Amygdala (tissue), 56 donors: ENCODE results near the gene WBP2NL.
A peak's percentile ranks its signal among the peaks of the same experiment; 100 is the strongest.
"Not testable (repeated sequence)": the region's sequence is repeated elsewhere in the genome, so short reads cannot be mapped to it uniquely, and the experiment has no call there.

Experiments used
- DNase-seq, 56 donors: peaks; one replicate each; lab custom pipeline; 2025; lab: John Stamatoyannopoulos, UW

WBP2NL gene

DNA sequence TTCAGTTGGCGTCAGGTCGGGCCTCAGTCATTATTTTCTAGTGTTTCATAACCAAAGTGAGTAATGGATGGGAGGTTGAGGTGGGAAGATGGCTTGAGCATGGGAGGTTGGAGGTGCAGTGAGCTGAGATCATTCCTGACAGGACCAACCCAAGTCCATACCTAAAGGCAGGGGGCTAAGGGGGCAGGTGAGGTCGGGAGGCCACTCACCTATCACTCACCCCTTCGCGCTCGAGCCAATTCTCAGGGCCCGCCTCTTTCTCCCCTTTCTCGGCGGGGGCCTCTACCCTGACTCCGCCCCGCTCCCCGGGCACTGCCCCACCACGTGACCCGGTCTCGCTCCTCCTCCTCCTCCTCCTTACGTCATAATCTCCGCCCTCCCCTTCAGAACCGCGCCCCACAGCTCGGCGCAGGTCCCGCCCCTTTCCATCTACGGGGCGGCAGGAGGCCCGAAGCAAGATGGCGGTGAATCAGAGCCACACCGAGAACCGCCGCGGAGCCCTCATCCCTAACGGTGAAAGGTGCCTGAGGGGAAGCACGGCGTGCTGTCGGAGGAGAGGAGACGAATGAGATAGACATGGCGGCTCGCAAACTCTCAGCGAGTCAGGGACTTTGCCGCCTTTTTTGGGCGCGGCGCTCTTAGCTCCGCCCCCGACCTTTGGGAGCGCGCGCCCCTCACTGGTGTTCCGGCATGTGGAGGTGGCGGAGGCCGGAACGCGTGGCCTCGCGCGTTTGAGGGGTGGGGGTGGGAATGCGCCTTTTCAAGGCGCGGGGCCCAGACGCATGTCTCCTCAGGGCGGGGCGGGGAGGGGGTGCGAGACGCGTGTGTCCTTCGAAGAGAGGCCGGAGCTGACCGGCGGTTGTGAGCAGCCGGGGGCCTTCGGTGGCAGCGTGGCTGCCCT is at the start of gene WBP2NL:
Gene WBP2NL, plus strand, starts transcription at position 428 of the 901 bp plus-strand sequence. Its CDS starts 31 bp downstream, at position 459.
- peak in 51 of 56 donors; percentile 36 to 89 (median 75) for DNase-seq

- DNase-seq = not testable (repeated sequence)
These were observed 49.7 kb upstream of the WBP2NL start for GRCh38 chr22:41948928-41949296.

DNA sequence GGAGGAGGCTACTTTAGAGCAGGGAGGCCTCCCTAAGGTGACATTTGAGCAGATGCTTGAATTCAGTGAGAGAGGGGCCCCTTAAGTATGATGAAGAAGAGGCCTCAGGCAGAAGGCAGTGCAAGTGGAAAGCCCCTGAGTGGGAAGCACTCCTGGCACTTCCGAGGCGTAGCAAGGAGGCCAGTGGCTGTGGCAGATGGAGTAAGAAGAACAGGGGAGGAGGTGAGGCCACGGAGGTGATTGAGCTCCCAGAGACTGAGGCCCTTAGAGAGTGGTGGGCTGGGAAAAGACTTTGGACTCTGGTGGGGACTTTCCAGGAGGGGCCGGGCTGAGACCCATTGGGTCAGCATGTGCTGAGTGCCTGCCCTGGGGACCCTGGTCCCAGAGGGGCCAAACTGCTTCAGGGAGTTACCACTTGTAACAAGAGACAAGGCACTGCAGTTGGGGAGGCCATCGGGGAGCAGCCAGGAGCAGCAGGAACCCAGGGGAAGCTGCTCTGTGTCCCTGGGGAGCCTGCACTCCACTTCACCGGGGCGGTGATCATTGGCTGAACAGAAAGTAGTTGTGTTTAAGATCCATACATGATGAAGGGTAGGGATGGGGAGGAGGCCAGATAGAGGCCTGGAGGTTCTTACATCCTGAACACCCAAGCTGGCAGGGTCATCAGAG is 49.2 kb upstream of the WBP2NL start:
- DNase-seq = no peak

DNA sequence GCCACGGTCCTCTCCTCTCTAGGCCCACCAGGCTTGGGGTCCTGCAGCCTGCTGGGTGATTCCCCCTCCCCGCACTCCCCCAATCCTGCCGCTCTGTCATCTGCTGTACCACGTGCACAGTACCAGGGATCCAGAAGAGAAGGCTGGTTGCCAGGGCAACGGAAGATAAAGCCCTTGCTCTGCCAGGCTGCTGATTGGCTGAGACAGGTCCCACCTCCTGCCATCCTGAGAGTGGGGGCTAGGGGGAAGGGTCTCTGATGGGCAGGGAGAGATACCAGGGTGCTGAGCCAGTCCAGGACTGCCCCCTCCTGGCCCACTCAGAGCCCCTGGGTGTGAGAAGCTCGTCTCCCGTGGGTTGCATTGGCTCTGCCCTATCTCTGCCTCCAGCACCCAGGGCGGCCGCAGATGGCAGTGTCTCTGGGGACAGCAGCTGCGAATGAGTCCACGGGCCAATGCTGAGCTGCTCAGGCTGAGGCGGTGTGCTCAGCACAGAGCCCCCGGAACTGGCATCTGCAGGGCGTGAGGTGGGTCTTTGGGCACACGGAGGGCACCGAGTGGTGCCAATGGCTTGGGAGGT is 46.6 kb upstream of the WBP2NL start, which contains the start of gene SMIM45:
Gene SMIM45, plus strand, starts transcription at position 253 of the 577 bp plus-strand sequence.
- peak in 55 of 56 donors; percentile 28 to 97 (median 84) for DNase-seq

- no peak for DNase-seq
These were observed 45.9 kb upstream of the WBP2NL start for GRCh38 chr22:41952713-41953112.

DNA sequence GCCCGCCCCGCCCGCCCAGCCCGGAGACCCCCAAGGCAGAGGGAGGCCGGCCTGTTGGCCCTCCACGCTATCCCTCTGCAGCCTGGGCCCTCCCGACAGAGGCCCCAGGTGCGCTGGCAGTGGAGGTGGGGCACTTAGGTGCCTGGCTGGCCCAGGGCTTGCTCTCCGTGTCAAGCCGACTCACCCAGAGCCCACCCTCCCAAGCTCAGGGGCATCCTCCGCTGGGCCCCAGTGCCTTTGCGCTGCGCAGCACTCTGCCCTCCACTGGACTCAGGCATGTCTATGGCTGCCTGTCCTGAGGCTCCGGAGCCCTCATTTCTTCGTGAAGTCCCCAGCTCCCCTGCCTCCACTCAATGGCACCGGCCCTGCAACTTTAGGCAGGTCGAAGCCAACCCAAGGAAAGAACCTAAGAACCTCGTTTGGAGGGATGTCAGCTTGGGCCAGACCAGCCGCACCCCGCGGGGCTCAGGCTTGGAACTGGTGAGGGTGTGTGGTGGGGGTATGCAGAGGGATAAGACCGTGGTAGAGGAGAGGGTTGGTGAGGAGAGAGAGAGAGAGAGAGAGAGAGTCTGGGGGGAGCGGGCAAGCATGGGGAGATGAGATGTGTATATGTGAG is 40.5 kb upstream of the WBP2NL start:
- no peak for DNase-seq

- peak in 39 of 56 donors; percentile 20 to 87 (median 62) for DNase-seq
These were observed 35.0 kb upstream of the WBP2NL start for GRCh38 chr22:41963453-41964111.

DNA sequence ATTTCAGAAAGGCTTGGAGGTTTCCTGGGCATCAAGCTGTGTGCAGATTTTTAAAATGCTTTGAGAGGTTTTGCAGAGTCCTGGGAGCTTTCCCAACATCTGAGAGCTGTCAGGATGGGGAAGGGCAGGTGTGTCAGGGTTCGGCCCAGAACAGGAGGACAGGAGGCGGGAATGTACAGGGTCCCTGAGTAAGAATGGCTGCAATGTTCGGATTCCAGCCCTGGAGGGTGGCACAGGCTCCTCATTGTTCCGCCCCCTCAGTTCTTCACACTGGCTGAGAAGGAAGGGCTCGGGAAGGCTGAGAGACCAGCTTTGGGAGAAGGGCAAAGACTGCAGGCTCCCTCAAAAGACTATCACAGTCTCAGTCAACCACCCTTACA is 34.5 kb upstream of the WBP2NL start:
- peak in 1 of 56 donors; percentile 23 for DNase-seq

DNA sequence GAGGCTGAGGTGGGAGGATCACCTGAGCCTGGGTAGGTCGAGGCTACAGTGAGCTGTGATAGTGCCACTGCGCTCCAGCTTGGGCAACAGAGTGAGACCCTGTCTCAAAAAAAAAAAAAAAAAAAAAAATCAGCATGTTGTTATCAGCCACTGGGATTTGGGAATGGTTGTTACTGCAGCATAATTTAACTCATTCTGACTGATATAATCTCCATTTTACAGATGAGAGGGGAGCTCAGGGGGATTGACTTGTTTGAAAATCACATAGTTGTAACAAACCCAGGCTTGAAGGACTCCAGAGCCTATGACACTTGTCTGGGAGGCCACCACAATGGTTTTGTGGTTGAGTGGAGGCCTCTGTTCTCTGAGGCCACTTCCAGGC is 32.4 kb upstream of the WBP2NL start:
- no peak for DNase-seq

DNA sequence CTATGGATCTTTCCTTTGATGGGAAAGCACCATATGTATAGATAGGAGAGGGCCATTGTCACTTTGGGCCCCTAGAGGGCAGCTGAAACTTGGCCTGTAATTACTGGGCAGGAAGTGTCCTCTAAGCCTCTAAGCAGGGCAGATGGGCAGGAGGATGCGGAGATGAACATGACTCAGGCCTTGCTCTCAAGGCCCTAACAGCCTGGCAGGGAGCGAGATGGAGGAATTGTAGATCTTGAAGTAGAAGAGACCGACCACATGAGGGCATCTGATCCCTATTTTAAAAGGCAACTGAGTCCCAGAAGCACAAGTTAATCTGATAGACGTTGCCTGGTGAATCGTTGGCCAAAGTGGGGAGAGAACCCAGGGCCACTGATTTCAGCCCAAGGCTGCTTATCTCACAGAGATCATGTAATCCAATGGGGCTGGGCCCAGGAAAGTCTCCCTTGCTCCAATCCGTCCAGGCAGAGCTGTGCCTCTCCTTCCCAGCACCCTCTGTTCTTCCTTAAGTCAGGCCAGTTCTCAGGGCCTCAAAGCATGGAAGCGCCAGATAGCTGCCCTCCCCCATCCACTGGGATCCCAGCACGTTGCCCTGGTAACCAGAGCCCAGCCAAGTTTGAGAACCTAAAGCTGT is 31.9 kb upstream of the WBP2NL start:
- DNase-seq = peak in 32 of 56 donors; percentile 19 to 76 (median 49)

DNA sequence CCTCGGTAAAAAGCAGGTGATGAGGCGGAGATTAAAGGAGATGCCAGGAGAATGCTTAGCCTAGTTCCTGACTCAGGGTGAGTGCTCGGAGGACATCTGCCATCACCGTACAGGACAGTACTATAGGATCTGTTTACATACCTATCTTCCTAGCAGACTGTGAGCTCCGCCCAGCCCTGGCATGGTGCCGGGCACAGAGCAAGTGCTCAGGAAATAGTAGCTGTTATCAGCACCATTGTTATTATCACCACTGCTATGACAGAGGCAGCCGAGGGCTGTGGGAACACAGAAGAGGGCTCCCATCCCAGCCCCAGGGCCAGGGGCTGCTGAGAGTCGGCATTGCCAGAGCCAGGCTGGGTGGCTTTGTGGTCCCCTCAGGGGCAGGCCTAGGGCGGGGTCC is 30.0 kb upstream of the WBP2NL start:
- no peak for DNase-seq

DNA sequence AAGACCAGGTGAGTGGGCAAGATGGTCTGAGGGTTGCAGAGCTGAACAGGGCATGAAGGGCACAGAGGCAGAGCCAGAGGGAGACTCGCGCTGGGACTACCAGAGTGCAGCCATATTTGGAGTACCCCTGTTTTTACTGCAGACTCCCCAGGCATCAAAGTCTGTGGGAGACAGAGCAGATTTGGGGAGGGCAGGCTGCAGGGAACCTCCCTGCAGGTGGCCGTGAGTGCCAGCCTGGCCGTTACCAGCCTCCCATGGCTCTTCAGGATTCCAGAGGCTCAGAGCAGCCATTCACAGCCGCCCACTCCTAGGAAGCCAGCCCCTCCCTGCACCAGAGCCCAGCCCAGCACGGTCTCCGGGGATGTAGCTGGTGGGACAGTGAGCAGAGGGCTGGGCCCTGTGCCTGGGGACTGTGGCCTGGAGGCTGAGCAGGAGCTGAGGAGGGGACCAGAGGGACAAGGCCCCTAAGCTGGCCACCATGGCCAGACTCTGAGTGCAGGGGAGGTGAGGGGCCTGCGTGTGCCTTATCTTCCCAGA is 29.4 kb upstream of the WBP2NL start, which contains the start of gene SEPTIN3:
Gene SEPTIN3, plus strand, starts transcription at position 334 of the 537 bp plus-strand sequence. CDS start 2,050 bp downstream, outside the sequence.
- no peak for DNase-seq

DNA sequence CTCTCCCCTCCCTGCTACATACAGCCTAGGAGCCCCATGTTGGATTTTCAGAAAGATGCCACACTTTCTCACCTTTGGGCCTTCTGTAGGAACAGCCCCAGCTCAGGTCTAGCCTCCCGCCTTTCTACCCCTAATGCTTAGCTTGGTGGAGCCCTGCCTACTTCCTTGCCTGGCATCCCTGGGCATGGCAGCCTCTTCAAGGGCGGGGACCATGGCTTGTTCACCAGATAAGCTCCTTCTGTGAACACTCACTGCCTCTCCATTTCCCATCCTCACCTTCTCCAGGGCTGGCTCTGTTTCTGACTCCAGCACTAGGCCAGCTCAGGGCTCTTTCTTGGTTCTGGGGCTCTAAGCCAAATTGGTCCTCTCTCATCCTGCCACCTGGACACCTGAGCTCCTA is 28.0 kb upstream of the WBP2NL start:
- DNase-seq = no peak

DNA sequence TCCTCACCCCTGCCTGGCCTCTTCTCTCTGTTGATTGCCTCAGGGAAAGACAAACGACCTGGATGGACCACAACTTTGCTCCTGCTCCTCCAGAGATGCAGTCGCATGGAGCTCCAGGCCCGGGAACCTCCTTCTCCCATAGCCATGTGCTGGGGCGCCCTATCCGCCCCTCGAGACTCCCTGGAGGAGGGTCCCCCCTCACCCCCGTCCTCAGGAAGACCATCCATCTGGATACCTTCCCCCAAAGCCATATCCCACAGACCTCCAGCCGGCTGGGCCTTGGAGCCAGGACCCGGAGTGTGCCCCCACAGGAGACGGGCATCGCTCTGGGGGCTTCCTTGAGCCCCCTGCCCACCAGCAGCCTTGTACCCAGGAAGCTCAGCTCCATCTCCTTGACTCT is 27.2 kb upstream of the WBP2NL start:
- DNase-seq = no peak

GRCh38 chr22:41974691-41975290 is 23.8 kb upstream of the WBP2NL start:
- no peak for DNase-seq

DNA sequence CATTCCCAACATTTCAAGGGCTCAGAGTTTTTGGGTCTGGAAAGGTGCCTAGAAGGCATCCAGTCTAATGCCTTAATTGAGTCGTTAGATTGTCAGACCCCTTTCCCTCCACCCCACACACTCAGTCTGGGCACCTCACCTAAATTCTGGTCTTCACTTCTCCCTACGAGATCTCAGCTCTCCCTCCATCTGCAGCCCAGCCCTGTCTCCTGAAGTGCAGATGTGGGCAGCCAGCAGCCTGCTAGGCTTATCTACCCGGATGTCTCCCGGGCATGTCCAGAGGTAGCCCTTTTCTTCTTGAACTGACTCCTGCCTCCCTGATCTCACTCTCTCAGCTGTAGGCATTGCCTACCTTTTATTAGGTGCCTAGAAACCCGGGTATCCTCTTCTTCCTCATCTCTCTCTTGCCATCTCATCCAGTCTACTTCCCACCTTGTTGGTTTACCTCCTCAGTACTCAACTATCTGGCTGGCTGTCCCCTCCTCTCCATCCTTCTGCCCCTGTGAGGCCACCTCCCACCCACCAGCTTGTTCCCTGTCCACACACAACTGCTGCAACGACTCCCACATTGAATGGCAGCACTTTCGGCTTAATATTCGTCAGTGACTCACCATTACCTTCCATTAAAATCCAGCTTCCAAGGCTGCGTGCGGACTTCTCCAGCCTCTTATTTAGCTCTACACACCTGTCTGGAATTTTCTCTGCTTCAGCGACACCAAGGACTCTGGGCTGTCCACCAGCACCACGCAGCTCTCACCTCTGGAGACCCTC is 23.1 kb upstream of the WBP2NL start:
- DNase-seq = peak in 1 of 56 donors; percentile 34

GRCh38 chr22:41976070-41976901 is 22.3 kb upstream of the WBP2NL start:
- DNase-seq = peak in 35 of 56 donors; percentile 16 to 81 (median 57)
